Measurements from ENCODE around the gene TOP3B.

Gene TOP3B

GRCh38 chr22:22013559-22014284 lies 31.1 kb upstream of the TOP3B start:
- DNase-seq (ENCODE audit: low read depth in 2 of 2), result no peak

DNA sequence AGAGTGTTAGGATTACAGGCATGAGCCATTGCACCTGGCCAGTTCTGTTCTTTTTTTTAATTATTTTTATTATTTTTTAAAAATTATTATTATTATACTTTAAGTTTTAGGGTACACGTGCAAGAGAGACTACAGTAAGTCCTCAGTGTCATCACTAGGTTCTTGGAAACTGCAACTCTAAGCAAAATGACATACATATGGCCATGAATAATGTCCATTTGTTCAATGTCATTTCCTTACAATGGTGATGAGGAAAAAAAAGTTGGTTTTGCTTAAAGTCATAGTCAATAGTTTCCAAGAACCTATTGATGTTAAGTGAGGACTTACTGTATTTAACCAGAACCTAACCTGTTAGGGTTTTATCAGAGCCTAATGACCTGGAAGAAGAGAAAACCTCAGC lies 29.4 kb upstream of the TOP3B start:
- no peak for DNase-seq (ENCODE audit: low read depth in 2 of 2)

DNA sequence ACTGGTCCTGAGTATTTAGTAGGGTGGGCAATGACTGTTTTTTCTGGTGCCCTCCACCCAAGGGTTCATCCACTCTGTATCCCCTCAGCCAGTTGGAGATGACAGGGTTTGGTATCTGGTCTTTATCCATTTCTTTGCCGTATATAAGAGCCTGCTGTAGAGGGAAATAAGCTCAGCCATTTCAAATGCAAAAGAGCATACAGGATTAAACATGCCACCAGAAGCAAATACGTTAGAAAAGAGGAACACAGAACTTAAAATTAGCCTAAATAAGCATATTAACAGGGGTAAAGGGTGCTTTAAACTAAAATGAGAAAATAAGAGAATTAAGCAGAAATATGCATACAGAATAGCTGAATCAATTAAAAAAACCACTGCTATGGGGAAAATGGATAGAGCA lies 27.8 kb upstream of the TOP3B start:
- DNase-seq (ENCODE audit: low read depth in 2 of 2), result no peak

- DNase-seq (ENCODE audit: low read depth in 2 of 2), result no peak
These were observed 27.1 kb upstream of the TOP3B start for GRCh38 chr22:22009661-22010060.

DNA sequence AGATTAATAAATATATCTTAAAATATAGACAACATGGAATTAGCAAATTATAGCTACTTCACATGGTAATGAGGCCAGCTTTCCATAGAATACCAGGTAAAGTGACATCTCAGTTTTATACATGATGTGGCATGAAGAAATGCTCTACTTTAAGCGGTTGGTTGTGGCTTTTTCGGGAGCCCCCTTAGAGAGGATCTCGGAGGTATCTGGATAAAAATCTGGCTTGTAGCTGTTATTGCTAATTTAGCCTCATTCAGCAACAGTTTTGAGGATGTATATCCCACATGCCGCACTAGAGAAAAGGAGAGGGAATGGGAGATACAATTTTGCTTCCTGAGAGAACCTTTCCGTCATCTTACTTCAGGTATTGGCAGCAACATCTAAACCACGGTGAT lies 24.0 kb upstream of the TOP3B start:
- DNase-seq (ENCODE audit: low read depth in 2 of 2), result no peak

- no peak for DNase-seq (ENCODE audit: low read depth in 2 of 2)
These were observed 23.5 kb upstream of the TOP3B start for GRCh38 chr22:22005945-22006595.

GRCh38 chr22:22003233-22003632 lies 20.6 kb upstream of the TOP3B start:
- no peak for DNase-seq (ENCODE audit: low read depth in 2 of 2)

GRCh38 chr22:22002526-22003055 lies 20.0 kb upstream of the TOP3B start:
- no peak for DNase-seq (ENCODE audit: low read depth in 2 of 2)

GRCh38 chr22:22001664-22002525 lies 19.3 kb upstream of the TOP3B start:
- DNase-seq (ENCODE audit: low read depth in 2 of 2), result no peak

GRCh38 chr22:21998595-21999247 lies 16.1 kb upstream of the TOP3B start:
- no peak for DNase-seq (ENCODE audit: low read depth in 2 of 2)

DNA sequence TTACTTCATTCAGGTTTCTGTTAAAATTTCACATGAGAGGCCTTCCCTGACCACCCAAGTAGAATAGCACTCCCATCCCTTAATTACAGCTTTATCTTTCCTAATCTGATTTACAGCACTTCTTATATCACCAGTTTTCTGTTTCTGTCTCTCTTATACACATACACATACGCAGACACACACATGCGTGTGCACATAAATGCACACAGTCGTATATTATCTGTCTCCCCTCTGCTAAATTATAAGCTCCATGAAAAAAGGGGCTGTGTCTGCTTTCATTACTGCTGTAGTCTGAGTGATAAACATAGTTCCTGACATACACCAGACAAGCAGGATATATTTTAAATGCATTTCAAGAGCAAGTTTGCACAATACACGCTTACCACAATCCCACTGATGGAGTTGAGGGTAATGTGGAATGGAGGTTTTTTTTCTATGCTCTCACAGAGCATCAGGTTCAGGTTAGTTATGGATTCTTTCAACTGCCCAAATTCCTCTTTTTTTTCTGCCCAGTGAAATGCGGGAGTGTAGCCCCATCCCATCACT lies 13.7 kb upstream of the TOP3B start:
- no peak for DNase-seq (ENCODE audit: low read depth in 2 of 2)

DNA sequence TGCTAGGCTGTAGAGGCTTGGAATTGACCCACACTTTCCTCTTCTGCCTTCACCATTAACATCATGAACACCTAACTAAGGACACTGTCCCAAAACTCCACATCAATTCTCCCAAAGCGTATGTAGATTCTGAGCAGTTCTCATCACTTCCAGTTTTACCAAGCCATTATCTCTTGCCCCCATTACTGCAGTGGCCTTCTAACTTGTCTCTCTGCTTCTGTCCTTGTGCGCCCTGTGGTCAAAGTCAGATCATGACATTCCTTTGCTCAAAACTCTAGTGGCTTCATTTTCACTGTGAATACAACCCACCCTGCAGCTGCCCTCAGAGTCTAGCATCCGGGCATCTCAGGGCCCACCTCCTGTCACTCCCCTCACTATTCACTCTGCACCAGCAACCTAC lies 13.1 kb upstream of the TOP3B start:
- no peak for DNase-seq (ENCODE audit: low read depth in 2 of 2)

- DNase-seq (ENCODE audit: low read depth in 2 of 2), result no peak
These were observed 12.4 kb upstream of the TOP3B start for GRCh38 chr22:21994881-21995444.

GRCh38 chr22:21992593-21993237 lies 10.1 kb upstream of the TOP3B start:
- DNase-seq (ENCODE audit: low read depth in 2 of 2), result no peak

GRCh38 chr22:21991774-21992173 lies 9.2 kb upstream of the TOP3B start:
- DNase-seq (ENCODE audit: low read depth in 2 of 2), result no peak

- DNase-seq (ENCODE audit: low read depth in 2 of 2), result no peak
These were observed 8.7 kb upstream of the TOP3B start for GRCh38 chr22:21991304-21991596.

- DNase-seq (ENCODE audit: low read depth in 2 of 2), result no peak
These were observed 8.1 kb upstream of the TOP3B start for GRCh38 chr22:21990445-21991303.

DNA sequence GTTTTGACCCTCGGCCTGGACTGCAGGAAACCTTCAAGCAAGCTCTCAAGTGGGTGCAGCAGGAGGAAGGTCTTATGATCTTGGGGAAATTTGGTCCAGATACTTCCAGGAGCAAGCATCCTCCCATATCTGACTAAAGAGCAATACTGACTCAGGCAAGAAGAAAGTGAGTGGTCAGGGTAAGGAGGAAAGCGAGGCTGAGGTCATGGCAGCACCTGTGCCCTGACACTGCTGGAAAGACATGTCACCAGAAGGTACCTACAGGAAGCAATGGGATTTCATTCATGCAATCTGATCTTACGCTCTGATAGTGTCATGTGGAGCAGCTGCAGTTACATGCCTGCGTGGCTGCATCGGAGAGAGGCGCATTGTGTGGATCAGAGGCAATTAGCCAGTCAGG lies 6.5 kb upstream of the TOP3B start:
- no peak for DNase-seq (ENCODE audit: low read depth in 2 of 2)

- no peak for DNase-seq (ENCODE audit: low read depth in 2 of 2)
These were observed 2.6 kb upstream of the TOP3B start for GRCh38 chr22:21985214-21985613.

- DNase-seq (ENCODE audit: low read depth in 2 of 2), result no peak
These were observed 2.2 kb upstream of the TOP3B start for GRCh38 chr22:21984793-21985192.

Measured in stimulated activated CD8-positive, alpha-beta memory T cell treated with anti-CD3 and anti-CD28 coated beads, Interleukin-2, amount 100 ng/mL, for 48 hours (primary cell).